Endothelial cell of umbilical vein (primary cell): ENCODE measurements around the gene ITPRID2. TPM values are rescaled to one million over a fixed set of nuclear protein-coding genes. Genes with fewer than 3 reads are reported as not detected.

Experiments used
- BruUV-seq: library from RNA; stranded (reverse); fragments of 400-500 nt; replicated peaks from 2 replicates; lab custom pipeline; 2021; lab: Mats Ljungman, UMichigan
- CTCF ChIA-PET: fragments of 300-600, 350-600 bp; sonication (Branson Sonifier 250); formaldehyde crosslinking; loops from one replicate; lab custom pipeline; 2021; ENCODE audit warnings: antibody characterized with exemption, inconsistent platforms; lab: Charles Lee
- POLR2A ChIA-PET: fragments of 300-600, 350-600 bp; sonication (Branson Sonifier 250); formaldehyde crosslinking; loops from one replicate; lab custom pipeline; 2021; ENCODE audit warnings: antibody characterized with exemption, inconsistent platforms; lab: Charles Lee
- DNase-seq: peaks from one replicate; pipeline ENCODE4 v3.0.0-alpha.2; 2011; ENCODE audit warnings: low read depth, low spot score
- FAIRE-seq: peaks from 2 replicates; lab custom pipeline; 2011; peaks lifted over from hg19 to GRCh38; lab: Jason Lieb, UNC
- H2AFZ ChIP-seq: 2 replicates; pipeline ENCODE4 v1.6.0; 2012; ENCODE audit warnings: low read depth, low read length, control low read depth, inconsistent platforms
- H3K27ac ChIP-seq: 2 replicates; pipeline ENCODE4 v1.5.1; 2011; ENCODE audit warnings: low read depth, mild to moderate bottlenecking, control low read depth, low read length, moderate library complexity; ENCODE audit not compliant: insufficient read depth
- H3K27me3 ChIP-seq, 2 experiments: 2 replicates each; pipeline versions ENCODE4 v1.6.0 to v1.6.1; 2011; ENCODE audit warnings: low read length in 2 of 2, mixed read lengths in 1 of 2; ENCODE audit not compliant: control insufficient read depth in 2 of 2, insufficient read depth in 2 of 2
- H3K36me3 ChIP-seq, 2 experiments: 2 replicates in 1 of 2; 3 replicates in 1 of 2; pipeline ENCODE4 v1.5.1; 2011; ENCODE audit warnings: low read length in 2 of 2, mild to moderate bottlenecking in 1 of 2, moderate library complexity in 1 of 2; ENCODE audit not compliant: control insufficient read depth in 2 of 2, insufficient read depth in 2 of 2; ENCODE audit errors: extremely low read depth in 1 of 2
- H3K4me1 ChIP-seq: 3 replicates; pipeline ENCODE4 v1.5.1; 2011; ENCODE audit warnings: mild to moderate bottlenecking, low read length; ENCODE audit not compliant: control insufficient read depth, insufficient read depth; ENCODE audit errors: extremely low read depth
- H3K4me2 ChIP-seq: 2 replicates; pipeline ENCODE4 v1.6.1; 2011; ENCODE audit warnings: low read length, control low read depth, mixed read lengths; ENCODE audit not compliant: insufficient read depth
- H3K4me3 ChIP-seq, 3 experiments: fragments of 200-600 bp in 1 of 3; sonication (generic), shearing (Covaris generic) in 1 of 3; replicated peaks in 1 of 3; 2 replicates each; pipeline ENCODE4 v1.5.1; 2011 to 2016; ENCODE audit warnings: control low read depth in 3 of 3, low read length in 3 of 3, mild to moderate bottlenecking in 2 of 3, inconsistent platforms in 1 of 3, low read depth in 1 of 3, moderate library complexity in 1 of 3; ENCODE audit not compliant: insufficient read depth in 1 of 3
- H3K79me2 ChIP-seq: 2 replicates; pipeline ENCODE4 v1.6.0; 2012; ENCODE audit warnings: low read length, inconsistent platforms; ENCODE audit not compliant: control insufficient read depth, insufficient read depth
- H3K9ac ChIP-seq: replicated peaks from 2 replicates; pipeline ENCODE3; 2011; ENCODE audit warnings: low read length, control low read depth; ENCODE audit not compliant: insufficient read depth; ENCODE audit errors: extremely low read depth
- H3K9me1 ChIP-seq: replicated peaks from 3 replicates; pipeline ENCODE4 v1.6.0; 2011; ENCODE audit warnings: mild to moderate bottlenecking, low read length; ENCODE audit not compliant: control insufficient read depth, insufficient read depth; ENCODE audit errors: extremely low read depth
- H3K9me3 ChIP-seq: replicated peaks from 2 replicates; pipeline ENCODE4 v1.5.1; 2012; ENCODE audit warnings: low read length, inconsistent platforms; ENCODE audit not compliant: control insufficient read depth, insufficient read depth
- H4K20me1 ChIP-seq: replicated peaks from 2 replicates; pipeline ENCODE3; 2011; ENCODE audit warnings: mild to moderate bottlenecking, low read length; ENCODE audit not compliant: control insufficient read depth, insufficient read depth; ENCODE audit errors: extremely low read depth
- EZH2 ChIP-seq: IDR thresholded peaks from 2 replicates; pipeline ENCODE4 v1.6.1; 2012; ENCODE audit warnings: borderline replicate concordance, low read depth, mild to moderate bottlenecking, moderate library complexity, low read length, inconsistent platforms; ENCODE audit not compliant: severe bottlenecking
- FOS ChIP-seq: IDR thresholded peaks from 2 replicates; pipeline ENCODE4 v1.6.1; 2011; ENCODE audit warnings: mild to moderate bottlenecking, low read length, moderate library complexity, borderline replicate concordance; ENCODE audit not compliant: insufficient read depth
- GATA2 ChIP-seq: IDR thresholded peaks from 2 replicates; pipeline ENCODE4 v1.7.0; 2011; ENCODE audit warnings: low read depth, mild to moderate bottlenecking, moderate library complexity, mixed read lengths, low read length; ENCODE audit not compliant: insufficient read length, insufficient read depth
- JUN ChIP-seq: IDR thresholded peaks from 2 replicates; pipeline ENCODE4 v1.6.1; 2011; ENCODE audit warnings: borderline replicate concordance, low read depth; ENCODE audit not compliant: insufficient read length, insufficient read depth
- MYC ChIP-seq: IDR thresholded peaks from one replicate; pipeline ENCODE4 v1.6.1; 2011; ENCODE audit warnings: mild to moderate bottlenecking, low read depth, low read length
- POLR2A ChIP-seq: IDR thresholded peaks from 2 replicates; pipeline ENCODE4 v1.6.1; 2012; ENCODE audit warnings: low read depth, mild to moderate bottlenecking, control low read depth, low read length
- POLR2AphosphoS5 ChIP-seq: IDR thresholded peaks from 2 replicates; pipeline ENCODE4 v1.6.1; 2012; ENCODE audit warnings: low read depth, mild to moderate bottlenecking, control low read depth, low read length, moderate library complexity; ENCODE audit not compliant: insufficient read depth
- dilution Hi-C: fragments of 300-500 bp; cut with MboI; formaldehyde crosslinking; loops from one replicate; pipeline ENCODE4 v1.15.0; 2019; ENCODE audit warnings: low sequenced_read_pairs; ENCODE audit not compliant: extremely low pct_ligation_motif_present
- intact Hi-C: fragments of 100-400 bp; cut with micrococcal nuclease; formaldehyde crosslinking; loops from one replicate; pipeline ENCODE4 v1.10.0; 2022
- polyA plus RNA-seq, 4 experiments: library from polyadenylated mRNA; depleted of rRNA in 3 of 4; stranded (reverse) in 3 of 4; unstranded in 1 of 4; fragments of >200 nt; gene quantifications; 2 replicates each; pipeline versions ENCODE4 v1.2.1 to v1.2.3, GENCODE V29; 2011 to 2012; ENCODE audit warnings: missing spikeins in 1 of 4
- total RNA-seq: library from RNA; stranded (reverse); gene quantifications from 2 replicates; pipeline ENCODE4 v1.2.3, GENCODE V29; 2021
- TF ChIP-seq, protein P1 (sequence below), 2 donors: IDR thresholded peaks; 1 replicate in 1 of 2; 2 replicates in 1 of 2; pipeline ENCODE4 v1.5.1; 2011; ENCODE audit warnings: low read length in 2 of 2, mild to moderate bottlenecking in 2 of 2, moderate library complexity in 2 of 2, control low read depth in 1 of 2, inconsistent platforms in 1 of 2, low read depth in 1 of 2; ENCODE audit not compliant: insufficient read depth in 1 of 2; ENCODE audit errors: extremely low read depth in 1 of 2
- TF ChIP-seq, protein P2 (sequence below): IDR thresholded peaks from 2 replicates; pipeline ENCODE4 v1.6.1; 2011; ENCODE audit not compliant: insufficient read depth, insufficient read length

The ITPRID2 gene
- total and polyA plus RNA-seq, 2 donors (not counting 3 experiments of a cell fraction or from before 2014, with no cell fraction given) = 37.6 to 272 TPM

DNA sequence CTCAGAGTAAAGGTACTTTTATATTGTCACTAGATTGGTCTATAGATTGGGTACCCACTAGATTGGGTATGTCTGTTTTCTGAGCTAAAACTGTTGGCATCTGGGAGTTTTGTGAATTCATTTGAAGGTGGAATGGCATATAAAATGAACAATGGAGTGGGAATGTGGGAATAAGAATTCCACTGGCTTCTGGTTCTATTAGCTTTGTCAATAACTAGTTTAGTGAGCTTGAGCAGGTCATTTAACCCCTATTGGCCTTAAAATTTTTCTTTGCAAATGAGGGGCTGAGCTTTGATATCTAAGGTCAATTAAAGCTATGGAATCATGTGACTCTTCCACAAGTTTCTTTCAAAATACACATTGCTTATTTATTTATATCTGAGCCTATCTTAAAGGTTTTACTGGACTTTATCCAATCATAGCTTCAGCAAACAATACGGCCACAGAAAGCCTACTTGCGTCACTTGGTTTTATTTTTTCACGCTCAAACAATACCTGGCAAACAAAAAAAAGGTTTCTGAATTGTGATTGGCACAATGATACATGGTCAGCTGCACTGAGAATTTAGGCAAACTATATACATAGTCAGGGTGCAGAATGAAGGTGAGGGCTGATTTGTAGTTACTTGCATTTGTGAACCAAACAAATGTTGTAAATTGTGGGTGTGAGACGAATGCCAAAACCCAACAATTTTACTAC is 28.8 kb upstream of the ITPRID2 start:
- Histone ChIP-seq H4K20me1 (no peaks in the 10 kb centered on the region), H3K36me3 (no peaks in the 10 kb centered on the region), H3K4me1 (no peaks in the 10 kb centered on the region), H3K4me3 (no peak overlapping the region), H3K4me2 (no peak overlapping the region), H3K79me2 (no peaks in the 10 kb centered on the region), H3K27me3 (no peaks in the 10 kb centered on the region), H3K9me1 (no peaks in the 10 kb centered on the region), H3K27ac (no peak overlapping the region), H2AFZ (no peak overlapping the region), H3K9ac (no peak overlapping the region), H3K9me3 (no peaks in the 10 kb centered on the region)
- ChIA-PET POLR2A (no interaction called here), CTCF (interaction anchor here (0.8 to 1.4 kb wide), 4 partner anchors 8 to 339 kb away, joined by 3 to 5 read pairs (median 4); no protein-coding TSS in a partner anchor)
- intact Hi-C loops (no loop called here), dilution Hi-C loops (no loop called here)
- FAIRE-seq = no peak
- TF ChIP-seq FOS (no peak), POLR2AphosphoS5 (no peak), POLR2A (no peak), EZH2 (no peak)
- no peak for DNase-seq
- no TSS peak for BruUV-seq

DNA sequence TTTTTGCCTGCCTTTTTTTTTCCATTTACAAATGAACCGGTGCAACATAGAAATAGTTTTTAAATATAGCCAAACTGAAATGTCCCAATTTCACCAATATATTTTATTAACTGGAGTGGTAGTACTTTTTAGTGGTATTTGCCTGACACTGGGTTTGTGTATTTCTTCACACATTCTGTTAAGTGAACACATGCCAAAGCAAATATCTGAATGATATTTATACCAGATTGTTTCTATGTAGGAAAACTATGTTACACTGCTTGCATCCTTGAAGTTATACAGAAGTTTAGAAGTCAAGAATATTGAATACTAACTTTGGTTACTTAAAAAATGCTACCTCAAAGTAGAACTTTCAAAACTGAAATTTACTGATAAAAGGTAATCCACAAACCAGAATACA is 19.4 kb upstream of the ITPRID2 start:
- TF ChIP-seq GATA2 (no peak), JUN (no peak), EZH2 (no peak), MYC (no peak), FOS (no peak), POLR2AphosphoS5 (no peak), POLR2A (no peak)
- TF ChIP-seq, protein P1, sequence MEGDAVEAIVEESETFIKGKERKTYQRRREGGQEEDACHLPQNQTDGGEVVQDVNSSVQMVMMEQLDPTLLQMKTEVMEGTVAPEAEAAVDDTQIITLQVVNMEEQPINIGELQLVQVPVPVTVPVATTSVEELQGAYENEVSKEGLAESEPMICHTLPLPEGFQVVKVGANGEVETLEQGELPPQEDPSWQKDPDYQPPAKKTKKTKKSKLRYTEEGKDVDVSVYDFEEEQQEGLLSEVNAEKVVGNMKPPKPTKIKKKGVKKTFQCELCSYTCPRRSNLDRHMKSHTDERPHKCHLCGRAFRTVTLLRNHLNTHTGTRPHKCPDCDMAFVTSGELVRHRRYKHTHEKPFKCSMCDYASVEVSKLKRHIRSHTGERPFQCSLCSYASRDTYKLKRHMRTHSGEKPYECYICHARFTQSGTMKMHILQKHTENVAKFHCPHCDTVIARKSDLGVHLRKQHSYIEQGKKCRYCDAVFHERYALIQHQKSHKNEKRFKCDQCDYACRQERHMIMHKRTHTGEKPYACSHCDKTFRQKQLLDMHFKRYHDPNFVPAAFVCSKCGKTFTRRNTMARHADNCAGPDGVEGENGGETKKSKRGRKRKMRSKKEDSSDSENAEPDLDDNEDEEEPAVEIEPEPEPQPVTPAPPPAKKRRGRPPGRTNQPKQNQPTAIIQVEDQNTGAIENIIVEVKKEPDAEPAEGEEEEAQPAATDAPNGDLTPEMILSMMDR (IDR thresholded peaks at IDR 0.05; ENCODE audit: extremely low read depth in 1 of 2, insufficient read depth in 1 of 2, low read depth in 1 of 2, low read length in 2 of 2) = no peak
- TF ChIP-seq, protein P2, sequence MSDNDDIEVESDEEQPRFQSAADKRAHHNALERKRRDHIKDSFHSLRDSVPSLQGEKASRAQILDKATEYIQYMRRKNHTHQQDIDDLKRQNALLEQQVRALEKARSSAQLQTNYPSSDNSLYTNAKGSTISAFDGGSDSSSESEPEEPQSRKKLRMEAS = no peak
- ChIA-PET CTCF (no interaction called here), POLR2A (no interaction called here)
- no peaks in the 10 kb centered on the region for H3K36me3 ChIP-seq
- intact Hi-C loops (no loop called here), dilution Hi-C loops (no loop called here)
- H3K4me3 ChIP-seq = no peak overlapping the region
- H3K79me2 ChIP-seq = no peaks in the 10 kb centered on the region
- no peak for FAIRE-seq
- peaks cover 3% of the 10 kb centered on the region for H3K4me1 ChIP-seq
- H3K27ac ChIP-seq = no peak overlapping the region
- H2AFZ ChIP-seq = no peak overlapping the region
- DNase-seq = peak; percentile 51
- H3K9ac ChIP-seq = no peak overlapping the region
- no peak overlapping the region for H3K4me2 ChIP-seq
- no peaks in the 10 kb centered on the region for H3K9me3 ChIP-seq
- no TSS peak for BruUV-seq
- no peaks in the 10 kb centered on the region for H4K20me1 ChIP-seq
- H3K27me3 ChIP-seq = no peaks in the 10 kb centered on the region
- no peaks in the 10 kb centered on the region for H3K9me1 ChIP-seq
